Measurements from ENCODE around the gene KAZALD1. TPM values are rescaled to one million over a fixed set of nuclear protein-coding genes. Genes with fewer than 3 reads are reported as not detected.

KAZALD1 gene
- polyA plus RNA-seq, 6 donors from 2014 or later = not detected

GRCh38 chr10:101090597-101090996, 28.8 kb downstream of the KAZALD1 start:
- no peak overlapping the region for H3K4me3 Mint-ChIP-seq
- no peak for DNase-seq
- H3K27me3 Mint-ChIP-seq = peaks cover 47 to 92% (median 88%) of the 10 kb centered on the region in 3 donors
- peaks cover 0 to 4% (median 0%) of the 10 kb centered on the region in 7 donors for H3K9me3 Mint-ChIP-seq
- no peak overlapping the region for H3K27ac Mint-ChIP-seq
- ATAC-seq (ENCODE audit: low read depth in 2 of 2) = no peak
- peaks cover 0 to 3% (median 1%) of the 10 kb centered on the region in 3 donors for H3K4me1 Mint-ChIP-seq
- no peaks in the 10 kb centered on the region for H3K36me3 Mint-ChIP-seq

GRCh38 chr10:101091546-101092290, 29.9 kb downstream of the KAZALD1 start:
- Mint-ChIP-seq H3K27me3 (peaks cover 42 to 91% (median 87%) of the 10 kb centered on the region in 3 donors), H3K9me3 (peaks cover 0 to 4% (median 0%) of the 10 kb centered on the region in 7 donors), H3K4me3 (no peak overlapping the region), H3K36me3 (no peaks in the 10 kb centered on the region), H3K27ac (no peak overlapping the region), H3K4me1 (peaks cover 0 to 5% (median 4%) of the 10 kb centered on the region in 3 donors)
- ATAC-seq (ENCODE audit: low read depth in 2 of 2) (no peak), DNase-seq (no peak)

GRCh38 chr10:101092881-101093354, 31.1 kb downstream of the KAZALD1 start:
- no peaks in the 10 kb centered on the region for H3K36me3 Mint-ChIP-seq
- H3K27me3 Mint-ChIP-seq = peaks cover 46 to 93% (median 86%) of the 10 kb centered on the region in 3 donors
- no peak for DNase-seq
- H3K4me1 Mint-ChIP-seq = peaks cover 0 to 5% (median 4%) of the 10 kb centered on the region in 3 donors
- H3K9me3 Mint-ChIP-seq = no peaks in the 10 kb centered on the region
- no peak overlapping the region for H3K27ac Mint-ChIP-seq
- no peak for ATAC-seq (ENCODE audit: low read depth in 2 of 2)
- H3K4me3 Mint-ChIP-seq = no peak overlapping the region

- peaks cover 43 to 88% (median 82%) of the 10 kb centered on the region in 3 donors for H3K27me3 Mint-ChIP-seq
- ATAC-seq (ENCODE audit: low read depth in 2 of 2) (no peak), DNase-seq (no peak)
- peak overlapping the region in 1 of 6 donors; percentile 26 for H3K27ac Mint-ChIP-seq
- H3K9me3 Mint-ChIP-seq = peaks cover 0 to under 1% (median 0%) of the 10 kb centered on the region in 7 donors
- peaks cover under 1 to 5% (median 4%) of the 10 kb centered on the region in 3 donors for H3K4me1 Mint-ChIP-seq
- H3K36me3 Mint-ChIP-seq = no peaks in the 10 kb centered on the region
- H3K4me3 Mint-ChIP-seq = no peak overlapping the region
Observed at GRCh38 chr10:101094121-101094879, 32.5 kb downstream of the KAZALD1 start.

GRCh38 chr10:101095004-101095403, 33.2 kb downstream of the KAZALD1 start:
- Mint-ChIP-seq H3K9me3 (peaks cover 0 to 7% (median 0%) of the 10 kb centered on the region in 7 donors), H3K27me3 (peaks cover 49 to 88% (median 82%) of the 10 kb centered on the region in 3 donors), H3K4me1 (peaks cover 3 to 5% (median 4%) of the 10 kb centered on the region in 3 donors), H3K4me3 (no peak overlapping the region), H3K27ac (peak overlapping the region in 1 of 6 donors; percentile 32), H3K36me3 (no peaks in the 10 kb centered on the region)
- DNase-seq (no peak), ATAC-seq (ENCODE audit: low read depth in 2 of 2) (no peak)

GRCh38 chr10:101095550-101096213, 33.9 kb downstream of the KAZALD1 start:
- Mint-ChIP-seq H3K4me3 (no peak overlapping the region), H3K9me3 (peaks cover 0 to 10% (median 2%) of the 10 kb centered on the region in 7 donors), H3K27ac (no peak overlapping the region), H3K27me3 (peaks cover 49 to 88% (median 82%) of the 10 kb centered on the region in 3 donors), H3K36me3 (no peaks in the 10 kb centered on the region), H3K4me1 (peaks cover 3 to 5% (median 4%) of the 10 kb centered on the region in 3 donors)
- peak; percentile 48 for DNase-seq
- peak; percentile 81 to 88 for ATAC-seq (ENCODE audit: low read depth in 2 of 2)

- H3K27ac Mint-ChIP-seq = no peak overlapping the region
- peaks cover 45 to 87% (median 80%) of the 10 kb centered on the region in 3 donors for H3K27me3 Mint-ChIP-seq
- H3K4me1 Mint-ChIP-seq = peaks cover 3 to 5% (median 4%) of the 10 kb centered on the region in 3 donors
- no peak overlapping the region for H3K4me3 Mint-ChIP-seq
- no peak for ATAC-seq (ENCODE audit: low read depth in 2 of 2)
- DNase-seq = no peak
- no peaks in the 10 kb centered on the region for H3K36me3 Mint-ChIP-seq
- peaks cover 0 to 10% (median 2%) of the 10 kb centered on the region in 7 donors for H3K9me3 Mint-ChIP-seq
Observed at GRCh38 chr10:101096378-101096777, 34.6 kb downstream of the KAZALD1 start.

- peaks cover 45 to 87% (median 80%) of the 10 kb centered on the region in 3 donors for H3K27me3 Mint-ChIP-seq
- no peak overlapping the region for H3K27ac Mint-ChIP-seq
- no peak for DNase-seq
- no peak overlapping the region for H3K4me3 Mint-ChIP-seq
- ATAC-seq (ENCODE audit: low read depth in 2 of 2) = no peak
- peaks cover 0 to 10% (median 2%) of the 10 kb centered on the region in 7 donors for H3K9me3 Mint-ChIP-seq
- peaks cover 3 to 5% (median 4%) of the 10 kb centered on the region in 3 donors for H3K4me1 Mint-ChIP-seq
- H3K36me3 Mint-ChIP-seq = no peaks in the 10 kb centered on the region
Observed at GRCh38 chr10:101097881-101098280, 36.1 kb downstream of the KAZALD1 start.

- Mint-ChIP-seq H3K27me3 (peaks cover 47 to 77% (median 75%) of the 10 kb centered on the region in 3 donors), H3K4me3 (no peak overlapping the region), H3K27ac (no peak overlapping the region), H3K9me3 (peaks cover 0 to 10% (median 2%) of the 10 kb centered on the region in 7 donors), H3K4me1 (peaks cover 3 to 5% (median 4%) of the 10 kb centered on the region in 3 donors), H3K36me3 (no peaks in the 10 kb centered on the region)
- DNase-seq (no peak), ATAC-seq (ENCODE audit: low read depth in 2 of 2) (no peak)
Observed at GRCh38 chr10:101099901-101100300, 38.1 kb downstream of the KAZALD1 start.

GRCh38 chr10:101101372-101101881, 39.6 kb downstream of the KAZALD1 start:
- no peak for DNase-seq
- Mint-ChIP-seq H3K4me1 (peaks cover 0 to 3% (median 0%) of the 10 kb centered on the region in 3 donors), H3K27ac (peak overlapping the region in 1 of 6 donors; percentile 26), H3K4me3 (no peak overlapping the region), H3K9me3 (peaks cover 0 to 10% (median 2%) of the 10 kb centered on the region in 7 donors), H3K27me3 (peaks cover 41 to 79% (median 71%) of the 10 kb centered on the region in 3 donors), H3K36me3 (no peaks in the 10 kb centered on the region)
- peak in 1 of 2 donors; percentile 20 for ATAC-seq (ENCODE audit: low read depth in 2 of 2)

- Mint-ChIP-seq H3K27me3 (peaks cover 39 to 83% (median 73%) of the 10 kb centered on the region in 3 donors), H3K4me1 (peaks cover 0 to 3% (median 0%) of the 10 kb centered on the region in 3 donors), H3K36me3 (no peaks in the 10 kb centered on the region), H3K27ac (no peak overlapping the region), H3K4me3 (no peak overlapping the region), H3K9me3 (peaks cover 0 to 10% (median 2%) of the 10 kb centered on the region in 7 donors)
- no peak for ATAC-seq (ENCODE audit: low read depth in 2 of 2)
- no peak for DNase-seq
Observed at GRCh38 chr10:101103430-101103829, 41.6 kb downstream of the KAZALD1 start.

- no peak overlapping the region for H3K27ac Mint-ChIP-seq
- DNase-seq (no peak), ATAC-seq (ENCODE audit: low read depth in 2 of 2) (no peak)
- no peaks in the 10 kb centered on the region for H3K36me3 Mint-ChIP-seq
- H3K4me1 Mint-ChIP-seq = no peaks in the 10 kb centered on the region
- peaks cover 31 to 82% (median 72%) of the 10 kb centered on the region in 3 donors for H3K27me3 Mint-ChIP-seq
- no peak overlapping the region for H3K4me3 Mint-ChIP-seq
- H3K9me3 Mint-ChIP-seq = no peaks in the 10 kb centered on the region
Observed at GRCh38 chr10:101106351-101106750, 44.6 kb downstream of the KAZALD1 start.

GRCh38 chr10:101107771-101108170, 46.0 kb downstream of the KAZALD1 start:
- H3K4me1 Mint-ChIP-seq = no peaks in the 10 kb centered on the region
- no peak overlapping the region for H3K27ac Mint-ChIP-seq
- peaks cover 28 to 82% (median 72%) of the 10 kb centered on the region in 3 donors for H3K27me3 Mint-ChIP-seq
- no peak for ATAC-seq (ENCODE audit: low read depth in 2 of 2)
- H3K4me3 Mint-ChIP-seq = no peak overlapping the region
- no peaks in the 10 kb centered on the region for H3K36me3 Mint-ChIP-seq
- no peak for DNase-seq
- H3K9me3 Mint-ChIP-seq = no peaks in the 10 kb centered on the region

Data from naive B cell (primary cell).